ENCODE data around the gene CMTM8. TPM values are rescaled to one million over a fixed set of nuclear protein-coding genes. Genes with fewer than 3 reads are reported as not detected.

The CMTM8 gene
- total and polyA plus RNA-seq, 2 experiments from 2014 or later: 19.9 to 24.5 TPM

- TF ChIP-seq ZNF462 (CRISPR knock-in tag; IDR thresholded peaks at IDR 0.05) (no peak), ZNF114 (CRISPR knock-in tag; IDR thresholded peaks at IDR 0.05) (no peak), POLR2AphosphoS5 (IDR thresholded peaks at IDR 0.05; ENCODE audit: low read depth) (no peak), JUNB (IDR thresholded peaks at IDR 0.05; ENCODE audit: unreplicated experiment) (no peak)
These were observed 129.0 kb downstream of the CMTM8 start (continued) for GRCh38 chr3:32367442-32367841.

DNA sequence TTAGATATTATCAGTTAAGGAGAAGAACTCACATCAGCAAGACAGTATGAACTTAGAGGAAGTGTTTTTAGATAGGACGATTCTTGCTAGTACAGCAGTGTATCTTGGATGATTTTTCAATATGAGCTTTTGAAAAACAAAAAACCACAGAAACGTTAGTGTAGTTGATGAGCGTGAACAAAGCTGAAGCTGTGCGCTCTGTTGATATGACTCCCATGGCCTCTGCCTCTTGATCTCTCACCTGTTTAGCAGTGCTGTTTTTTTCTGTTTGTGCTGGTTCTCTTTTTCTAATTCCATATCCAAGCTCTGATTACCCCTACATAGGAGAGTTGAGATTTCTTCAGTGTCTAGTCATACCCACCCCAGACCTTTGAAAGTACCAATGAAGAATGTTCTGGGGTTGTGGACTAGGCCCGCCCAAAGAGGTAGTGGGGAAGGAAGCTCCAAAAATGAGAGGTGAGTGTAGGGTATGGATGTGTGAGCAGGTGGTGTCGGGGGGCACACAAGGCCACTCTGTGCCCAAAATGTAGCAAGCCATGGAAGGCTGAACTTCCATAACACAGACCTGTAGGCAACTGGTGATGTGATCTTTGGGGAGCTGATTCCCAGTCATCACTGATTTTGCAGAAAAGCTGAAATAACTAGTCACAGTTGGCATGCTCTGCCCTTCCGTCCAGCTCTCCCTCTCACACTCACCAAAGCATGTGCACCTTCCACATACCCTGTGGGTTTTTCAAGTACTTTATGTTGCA, 133.2 kb downstream of the CMTM8 start:
- no peak for DNase-seq (ENCODE audit: low spot score)
- H3K4me2 ChIP-seq: no peak overlapping the region
- no peak overlapping the region for H2AFZ ChIP-seq
- no peaks in the 10 kb centered on the region for H3K36me3 ChIP-seq (ENCODE audit: insufficient read depth)
- H3K27me3 ChIP-seq (ENCODE audit: insufficient read depth): no peaks in the 10 kb centered on the region
- no peaks in the 10 kb centered on the region for H3K9me2 ChIP-seq (ENCODE audit: insufficient read depth)
- Mint-ChIP-seq H3K36me3 (ENCODE audit: low read depth) (no peaks in the 10 kb centered on the region), H3K27me3 (ENCODE audit: insufficient read depth, low read depth, poor library complexity) (no peaks in the 10 kb centered on the region), H3K27ac (no peak overlapping the region), H3K9me3 (no peaks in the 10 kb centered on the region), H3K4me3 (no peak overlapping the region), H3K4me1 (peaks cover 16% of the 10 kb centered on the region)
- H3K79me2 ChIP-seq (replicated peaks; ENCODE audit: insufficient read depth): no peaks in the 10 kb centered on the region
- no peak overlapping the region for H3K27ac ChIP-seq (ENCODE audit: low read depth)
- H4K20me1 ChIP-seq (replicated peaks; ENCODE audit: insufficient read depth): no peaks in the 10 kb centered on the region
- 0 out of 2 replicates have a peak, but pooled peaks cover 3% of the 10 kb centered on the region for H3F3A ChIP-seq (replicated peaks; ENCODE audit: low read depth)
- no peak for ATAC-seq
- peaks cover 13% of the 10 kb centered on the region for H3K4me1 ChIP-seq (ENCODE audit: insufficient read depth)
- no peak overlapping the region for H3K4me3 ChIP-seq
- TF ChIP-seq STAT1 (IDR thresholded peaks at IDR 0.05; ENCODE audit: unreplicated experiment) (no peak), ZNF331 (CRISPR knock-in tag; IDR thresholded peaks at IDR 0.05; ENCODE audit: low read depth) (no peak)
- TF ChIP-seq, protein P1, sequence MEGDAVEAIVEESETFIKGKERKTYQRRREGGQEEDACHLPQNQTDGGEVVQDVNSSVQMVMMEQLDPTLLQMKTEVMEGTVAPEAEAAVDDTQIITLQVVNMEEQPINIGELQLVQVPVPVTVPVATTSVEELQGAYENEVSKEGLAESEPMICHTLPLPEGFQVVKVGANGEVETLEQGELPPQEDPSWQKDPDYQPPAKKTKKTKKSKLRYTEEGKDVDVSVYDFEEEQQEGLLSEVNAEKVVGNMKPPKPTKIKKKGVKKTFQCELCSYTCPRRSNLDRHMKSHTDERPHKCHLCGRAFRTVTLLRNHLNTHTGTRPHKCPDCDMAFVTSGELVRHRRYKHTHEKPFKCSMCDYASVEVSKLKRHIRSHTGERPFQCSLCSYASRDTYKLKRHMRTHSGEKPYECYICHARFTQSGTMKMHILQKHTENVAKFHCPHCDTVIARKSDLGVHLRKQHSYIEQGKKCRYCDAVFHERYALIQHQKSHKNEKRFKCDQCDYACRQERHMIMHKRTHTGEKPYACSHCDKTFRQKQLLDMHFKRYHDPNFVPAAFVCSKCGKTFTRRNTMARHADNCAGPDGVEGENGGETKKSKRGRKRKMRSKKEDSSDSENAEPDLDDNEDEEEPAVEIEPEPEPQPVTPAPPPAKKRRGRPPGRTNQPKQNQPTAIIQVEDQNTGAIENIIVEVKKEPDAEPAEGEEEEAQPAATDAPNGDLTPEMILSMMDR (conservative IDR thresholded peaks at IDR 0.05; ENCODE audit: low read depth in 2 of 2): no peak
- TF ChIP-seq, protein P2, sequence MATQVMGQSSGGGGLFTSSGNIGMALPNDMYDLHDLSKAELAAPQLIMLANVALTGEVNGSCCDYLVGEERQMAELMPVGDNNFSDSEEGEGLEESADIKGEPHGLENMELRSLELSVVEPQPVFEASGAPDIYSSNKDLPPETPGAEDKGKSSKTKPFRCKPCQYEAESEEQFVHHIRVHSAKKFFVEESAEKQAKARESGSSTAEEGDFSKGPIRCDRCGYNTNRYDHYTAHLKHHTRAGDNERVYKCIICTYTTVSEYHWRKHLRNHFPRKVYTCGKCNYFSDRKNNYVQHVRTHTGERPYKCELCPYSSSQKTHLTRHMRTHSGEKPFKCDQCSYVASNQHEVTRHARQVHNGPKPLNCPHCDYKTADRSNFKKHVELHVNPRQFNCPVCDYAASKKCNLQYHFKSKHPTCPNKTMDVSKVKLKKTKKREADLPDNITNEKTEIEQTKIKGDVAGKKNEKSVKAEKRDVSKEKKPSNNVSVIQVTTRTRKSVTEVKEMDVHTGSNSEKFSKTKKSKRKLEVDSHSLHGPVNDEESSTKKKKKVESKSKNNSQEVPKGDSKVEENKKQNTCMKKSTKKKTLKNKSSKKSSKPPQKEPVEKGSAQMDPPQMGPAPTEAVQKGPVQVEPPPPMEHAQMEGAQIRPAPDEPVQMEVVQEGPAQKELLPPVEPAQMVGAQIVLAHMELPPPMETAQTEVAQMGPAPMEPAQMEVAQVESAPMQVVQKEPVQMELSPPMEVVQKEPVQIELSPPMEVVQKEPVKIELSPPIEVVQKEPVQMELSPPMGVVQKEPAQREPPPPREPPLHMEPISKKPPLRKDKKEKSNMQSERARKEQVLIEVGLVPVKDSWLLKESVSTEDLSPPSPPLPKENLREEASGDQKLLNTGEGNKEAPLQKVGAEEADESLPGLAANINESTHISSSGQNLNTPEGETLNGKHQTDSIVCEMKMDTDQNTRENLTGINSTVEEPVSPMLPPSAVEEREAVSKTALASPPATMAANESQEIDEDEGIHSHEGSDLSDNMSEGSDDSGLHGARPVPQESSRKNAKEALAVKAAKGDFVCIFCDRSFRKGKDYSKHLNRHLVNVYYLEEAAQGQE (IDR thresholded peaks at IDR 0.05; ENCODE audit: unreplicated experiment): no peak
